Inferior parietal cortex (tissue), 1 donor: ENCODE data around the gene BMP2.

ENCODE experiments used
- DNase-seq: peaks from one replicate; pipeline ENCODE4 v3.0.0-alpha.2; 2016; ENCODE audit errors: extremely low spot score

The BMP2 gene

DNA sequence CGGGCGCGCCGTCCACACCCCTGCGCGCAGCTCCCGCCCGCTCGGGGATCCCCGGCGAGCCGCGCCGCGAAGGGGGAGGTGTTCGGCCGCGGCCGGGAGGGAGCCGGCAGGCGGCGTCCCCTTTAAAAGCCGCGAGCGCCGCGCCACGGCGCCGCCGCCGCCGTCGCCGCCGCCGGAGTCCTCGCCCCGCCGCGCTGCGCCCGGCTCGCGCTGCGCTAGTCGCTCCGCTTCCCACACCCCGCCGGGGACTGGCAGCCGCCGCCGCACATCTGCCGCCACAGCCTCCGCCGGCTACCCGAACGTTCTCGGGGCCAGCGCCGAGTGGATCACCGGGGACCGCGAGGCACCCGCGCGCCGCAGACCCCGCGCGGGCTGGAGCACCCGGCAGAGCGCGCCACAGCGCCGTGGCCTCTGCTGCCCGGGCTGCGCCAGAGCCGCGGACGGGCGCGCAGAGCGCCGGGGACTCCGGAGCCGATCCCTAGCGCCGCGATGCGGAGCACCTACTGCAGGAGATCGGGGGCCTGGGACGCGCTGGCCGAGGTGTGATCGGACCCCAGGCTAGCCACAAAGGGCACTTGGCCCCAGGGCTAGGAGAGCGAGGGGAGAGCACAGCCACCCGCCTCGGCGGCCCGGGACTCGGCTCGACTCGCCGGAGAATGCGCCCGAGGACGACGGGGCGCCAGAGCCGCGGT, at the start of gene BMP2:
TSS of gene BMP2 (plus strand) at position 151 of the 692 bp plus-strand sequence. CDS start 2,441 bp downstream, outside the sequence.
- peak; percentile 53 for DNase-seq

- no peak for DNase-seq
These were observed 48.7 kb upstream of the BMP2 start for GRCh38 chr20:6718662-6719368.

GRCh38 chr20:6719369-6719721, 48.1 kb upstream of the BMP2 start:
- DNase-seq = no peak

GRCh38 chr20:6726761-6727160, 40.7 kb upstream of the BMP2 start:
- no peak for DNase-seq

GRCh38 chr20:6730672-6731328, 36.7 kb upstream of the BMP2 start:
- DNase-seq = no peak

- DNase-seq = peak; percentile 58
These were observed 35.5 kb upstream of the BMP2 start for GRCh38 chr20:6732001-6732447.

- no peak for DNase-seq
These were observed 34.6 kb upstream of the BMP2 start for GRCh38 chr20:6732851-6733250.

DNA sequence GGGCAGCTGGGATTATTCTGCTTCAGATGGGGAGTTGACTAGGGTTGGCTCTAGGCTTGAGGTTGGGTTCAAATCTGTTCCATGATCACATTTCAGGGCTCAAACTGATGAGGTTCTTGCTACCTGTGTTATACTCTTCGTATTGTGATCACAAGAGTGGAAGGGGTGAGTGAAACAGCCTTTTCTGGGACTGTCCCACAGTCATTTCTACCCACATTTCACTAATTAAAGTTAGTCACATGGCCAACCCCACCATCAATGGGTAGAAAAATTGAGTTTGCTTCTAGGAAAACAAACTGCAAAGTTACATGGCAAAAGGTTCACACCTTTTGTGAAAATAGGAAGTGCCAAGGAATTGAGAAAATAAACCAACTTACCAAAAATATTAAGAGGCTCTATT, 33.5 kb upstream of the BMP2 start:
- no peak for DNase-seq

GRCh38 chr20:6735942-6736845, 31.3 kb upstream of the BMP2 start:
- DNase-seq = peak; percentile 32

DNA sequence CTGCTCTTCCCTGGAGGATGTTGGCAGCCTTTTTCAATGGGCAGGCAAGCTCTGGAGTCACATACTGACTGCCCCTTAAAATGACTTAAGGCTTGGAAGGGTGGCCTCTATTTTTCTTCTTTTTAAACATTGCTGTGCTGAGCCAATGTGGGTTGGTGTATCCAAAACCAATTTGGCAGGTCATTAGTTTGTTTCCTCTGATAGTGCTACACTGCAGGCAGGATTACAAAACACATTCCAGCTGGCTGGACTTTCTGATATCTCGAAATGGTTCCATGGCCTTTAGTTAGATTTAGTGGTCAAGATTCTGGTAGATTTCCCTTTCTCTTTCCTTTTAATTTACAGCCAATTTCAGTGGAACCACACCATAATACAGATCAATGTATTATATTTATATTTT, 28.1 kb upstream of the BMP2 start:
- DNase-seq = no peak

DNA sequence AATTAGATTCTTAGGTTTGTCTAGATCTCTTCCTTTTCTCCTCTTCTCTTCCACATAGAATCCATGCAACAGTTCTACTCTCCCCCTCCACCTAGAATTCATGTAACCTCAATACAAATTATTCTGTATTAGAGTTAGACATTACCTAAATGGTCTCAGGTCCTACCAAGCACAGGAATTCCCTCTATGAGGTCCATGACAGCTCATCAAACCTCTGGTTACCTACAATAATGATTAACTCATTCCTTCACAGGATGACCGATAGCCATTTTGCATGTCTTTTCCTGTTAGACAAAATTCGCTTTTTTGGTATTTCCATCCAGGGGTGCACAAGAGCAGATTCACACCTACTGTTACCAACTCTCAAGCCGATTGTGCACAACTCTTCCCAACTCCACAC, 27.4 kb upstream of the BMP2 start:
- no peak for DNase-seq

DNA sequence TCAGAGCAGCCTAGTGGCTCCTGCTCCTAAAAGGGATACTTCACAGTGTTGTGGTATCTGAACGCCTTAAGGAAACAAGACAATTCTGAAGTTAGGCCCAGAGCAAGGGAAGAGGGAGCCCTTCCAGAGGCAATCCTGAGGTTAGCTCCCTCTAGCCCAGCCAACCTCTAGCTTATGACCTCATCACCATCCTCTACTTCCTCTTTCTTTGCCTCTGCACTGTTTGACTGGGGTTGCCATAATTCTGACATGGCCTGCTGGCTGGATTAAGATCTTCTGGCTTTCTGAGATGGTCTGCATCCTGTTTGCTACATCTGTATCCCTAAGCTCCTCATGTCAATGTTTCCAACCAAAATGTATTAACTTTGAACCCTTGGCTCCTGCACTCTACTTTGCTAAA, 23.3 kb upstream of the BMP2 start:
- DNase-seq = no peak

- DNase-seq = no peak
These were observed 22.7 kb upstream of the BMP2 start for GRCh38 chr20:6744805-6745204.

- no peak for DNase-seq
These were observed 20.4 kb upstream of the BMP2 start for GRCh38 chr20:6746901-6747609.

GRCh38 chr20:6750438-6750837, 17.0 kb upstream of the BMP2 start:
- no peak for DNase-seq

DNA sequence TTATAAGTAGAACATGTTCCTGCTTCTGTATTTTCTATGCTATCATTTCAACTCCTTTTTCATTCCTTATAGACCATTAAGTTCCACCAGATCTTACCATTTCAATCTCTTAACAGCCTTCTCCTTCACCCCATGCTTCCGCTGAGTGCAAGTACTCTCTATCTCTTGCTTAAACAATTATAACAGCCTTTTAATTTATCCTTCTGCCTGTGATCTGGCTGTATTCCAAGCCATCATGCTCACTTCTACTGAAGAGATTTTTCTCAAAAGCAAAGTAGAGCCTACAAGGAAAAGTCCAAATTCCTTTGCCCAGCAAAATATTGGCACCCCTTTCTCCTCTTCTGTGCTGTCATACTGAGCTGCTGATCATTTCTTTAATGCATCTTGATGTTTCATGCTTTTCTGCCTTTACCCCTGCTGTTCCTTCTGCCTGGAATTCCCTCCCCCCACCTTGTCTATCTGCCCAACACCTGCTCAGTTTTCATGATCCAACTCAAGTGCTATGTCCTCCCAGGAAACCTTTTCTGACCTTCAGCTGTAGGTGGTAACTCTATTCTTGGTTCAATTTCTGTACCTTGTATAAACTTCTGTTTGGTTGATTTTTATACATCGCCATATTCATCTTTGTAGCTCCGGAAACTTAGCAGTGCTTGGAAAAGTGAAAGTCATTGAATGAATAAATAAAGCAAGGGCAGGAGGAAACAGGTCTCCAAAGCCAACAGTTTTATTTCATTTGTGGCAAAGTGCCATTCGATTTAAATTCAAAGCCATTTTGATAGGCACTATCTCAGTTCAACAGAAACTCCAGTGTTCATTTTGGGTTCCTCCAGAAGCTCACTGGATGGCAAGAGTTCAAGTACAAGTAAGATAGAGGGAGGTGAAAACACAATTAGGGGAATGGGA, 10.5 kb upstream of the BMP2 start:
- no peak for DNase-seq

DNA sequence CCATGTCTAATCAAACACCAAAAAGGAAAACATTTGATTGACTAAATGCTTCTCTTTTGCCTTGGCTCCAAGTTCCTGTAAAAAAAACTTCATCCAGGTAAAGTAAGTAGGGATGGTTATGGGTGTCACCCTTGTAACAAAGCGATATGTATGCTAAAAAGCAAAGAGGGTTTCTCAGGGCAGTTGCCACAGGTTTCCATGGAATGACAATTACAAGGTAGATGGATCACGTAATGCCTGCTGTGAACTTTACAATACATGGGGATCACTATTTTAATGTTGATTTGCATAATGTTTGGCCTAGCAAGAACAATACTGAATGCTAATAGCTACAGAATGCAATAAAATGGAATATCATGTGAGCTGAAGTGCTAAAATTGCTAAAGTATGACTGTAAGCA, 2.9 kb upstream of the BMP2 start:
- DNase-seq = no peak

GRCh38 chr20:6765469-6766058, 1.9 kb upstream of the BMP2 start:
- peak; percentile 88 for DNase-seq

- no peak for DNase-seq
These were observed 1.1 kb upstream of the BMP2 start for GRCh38 chr20:6766433-6766832.

- DNase-seq = no peak
These were observed 355 bp upstream of the BMP2 start for GRCh38 chr20:6767126-6767535.
